H9 (cell line): ENCODE data around the gene KRTAP4-1. TPM values are rescaled to one million over a fixed set of nuclear protein-coding genes. Genes with fewer than 3 reads are reported as not detected.

Experiments used
- DNase-seq: peaks from one replicate; pipeline ENCODE4 v3.0.0-alpha.2; 2017
- H2AFZ ChIP-seq: one replicate; pipeline ENCODE4 v1.6.1; 2013; ENCODE audit warnings: mild to moderate bottlenecking, low read length, control low read depth, moderate library complexity
- H2AK5ac ChIP-seq: 2 replicates; pipeline ENCODE4 v1.6.1; 2013; ENCODE audit warnings: low read length, control low read depth, mixed read lengths; ENCODE audit not compliant: insufficient read length
- H2BK120ac ChIP-seq: one replicate; pipeline ENCODE4 v1.6.1; 2013; ENCODE audit warnings: low read depth, mild to moderate bottlenecking, low read length, control low read depth, inconsistent platforms; ENCODE audit not compliant: poor library complexity, severe bottlenecking
- H2BK12ac ChIP-seq: 2 replicates; pipeline ENCODE4 v1.6.1; 2013; ENCODE audit warnings: low read length, control low read depth, mixed read lengths, low read depth; ENCODE audit not compliant: insufficient read length
- H2BK15ac ChIP-seq: 2 replicates; pipeline ENCODE4 v1.6.1; 2013; ENCODE audit warnings: low read depth, low read length, control low read depth
- H2BK20ac ChIP-seq: one replicate; pipeline ENCODE4 v1.6.1; 2013; ENCODE audit warnings: low read depth, mild to moderate bottlenecking, low read length, control low read depth, inconsistent platforms; ENCODE audit not compliant: poor library complexity, severe bottlenecking
- H2BK5ac ChIP-seq: 2 replicates; pipeline ENCODE4 v1.6.1; 2013; ENCODE audit warnings: low read length, control low read depth, mixed read lengths; ENCODE audit not compliant: insufficient read length
- H3K14ac ChIP-seq: 2 replicates; pipeline ENCODE4 v1.6.1; 2013; ENCODE audit warnings: low read length, control low read depth; ENCODE audit not compliant: insufficient read depth
- H3K18ac ChIP-seq: 2 replicates; pipeline ENCODE4 v1.6.1; 2013; ENCODE audit warnings: low read depth, mild to moderate bottlenecking, mixed read lengths, low read length, control low read depth; ENCODE audit not compliant: insufficient read length
- H3K23ac ChIP-seq: 2 replicates; pipeline ENCODE4 v1.6.1; 2013; ENCODE audit warnings: low read length, control low read depth, mixed read lengths, low read depth; ENCODE audit not compliant: insufficient read length
- H3K23me2 ChIP-seq: 2 replicates; pipeline ENCODE4 v1.6.1; 2013; ENCODE audit warnings: low read depth, mild to moderate bottlenecking, mixed read lengths, low read length, control low read depth; ENCODE audit not compliant: insufficient read length, poor library complexity, severe bottlenecking
- H3K27ac ChIP-seq: 2 replicates; pipeline ENCODE4 v1.5.1; 2013; ENCODE audit warnings: low read length, control low read depth, mixed read lengths, low read depth; ENCODE audit not compliant: insufficient read length
- H3K27me3 ChIP-seq: 2 replicates; pipeline ENCODE4 v1.6.1; 2013; ENCODE audit warnings: low read length, control low read depth, inconsistent platforms; ENCODE audit not compliant: insufficient read depth
- H3K4ac ChIP-seq: 2 replicates; pipeline ENCODE4 v1.6.1; 2013; ENCODE audit warnings: low read depth, mild to moderate bottlenecking, control low read depth, inconsistent platforms, low read length, moderate library complexity
- H3K4me1 ChIP-seq: 2 replicates; pipeline ENCODE4 v1.6.1; 2013; ENCODE audit warnings: low read length, control low read depth, inconsistent platforms; ENCODE audit not compliant: insufficient read depth
- H3K4me2 ChIP-seq: 2 replicates; pipeline ENCODE4 v1.6.1; 2013; ENCODE audit warnings: low read length, control low read depth, mixed read lengths; ENCODE audit not compliant: insufficient read length, insufficient read depth
- H3K56ac ChIP-seq: 2 replicates; pipeline ENCODE4 v1.6.1; 2013; ENCODE audit warnings: low read depth, mild to moderate bottlenecking, mixed read lengths, low read length, control low read depth; ENCODE audit not compliant: insufficient read length
- H3K79me1 ChIP-seq: 2 replicates; pipeline ENCODE4 v1.6.1; 2013; ENCODE audit warnings: low read depth, mild to moderate bottlenecking, moderate library complexity, low read length, control low read depth, inconsistent platforms; ENCODE audit not compliant: insufficient read depth, poor library complexity, severe bottlenecking
- H3K79me2 ChIP-seq: 2 replicates; pipeline ENCODE4 v1.6.1; 2013; ENCODE audit warnings: low read length, control low read depth, inconsistent platforms; ENCODE audit not compliant: insufficient read depth
- H3K9ac ChIP-seq: 2 replicates; pipeline ENCODE4 v1.6.1; 2013; ENCODE audit warnings: low read length, control low read depth, mixed read lengths; ENCODE audit not compliant: insufficient read length; ENCODE audit errors: extremely low read depth
- H3K9me3 ChIP-seq: one replicate; pipeline ENCODE4 v1.6.1; 2013; ENCODE audit warnings: low read depth, low read length, inconsistent platforms; ENCODE audit not compliant: control insufficient read depth
- H3T11ph ChIP-seq: one replicate; pipeline ENCODE4 v1.6.1; 2013; ENCODE audit warnings: mild to moderate bottlenecking, low read length, control low read depth, inconsistent platforms
- H4K20me1 ChIP-seq: one replicate; pipeline ENCODE4 v1.6.1; 2013; ENCODE audit not compliant: control insufficient read depth, insufficient read length, insufficient read depth
- H4K5ac ChIP-seq: 2 replicates; pipeline ENCODE4 v1.6.1; 2013; ENCODE audit warnings: low read depth, mild to moderate bottlenecking, mixed read lengths, low read length, control low read depth; ENCODE audit not compliant: insufficient read length
- H4K8ac ChIP-seq: replicated peaks from 2 replicates; pipeline ENCODE4 v1.6.1; 2013; ENCODE audit warnings: low read length, control low read depth, mixed read lengths, low read depth; ENCODE audit not compliant: insufficient read length
- H4K91ac ChIP-seq: 2 replicates; pipeline ENCODE4 v1.6.1; 2013; ENCODE audit warnings: low read depth, mild to moderate bottlenecking, moderate library complexity, mixed read lengths, low read length, control low read depth; ENCODE audit not compliant: insufficient read length
- H3K27ac Mint-ChIP-seq, 3 experiments: 2 replicates in 2 of 3; 3 replicates in 1 of 3; pipeline ENCODE4 v1.8.0; 2020 to 2021; ENCODE audit warnings: mixed read lengths in 3 of 3, mild to moderate bottlenecking in 1 of 3, moderate library complexity in 1 of 3
- H3K27me3 Mint-ChIP-seq: 2 replicates; pipeline ENCODE4 v1.8.0; 2021; ENCODE audit warnings: low read depth, mild to moderate bottlenecking, moderate library complexity, mixed read lengths
- H3K36me3 Mint-ChIP-seq, 3 experiments: 2 replicates in 2 of 3; 3 replicates in 1 of 3; pipeline ENCODE4 v1.8.0; 2020 to 2021; ENCODE audit warnings: low read depth in 3 of 3, mixed read lengths in 3 of 3; ENCODE audit not compliant: insufficient read depth in 1 of 3
- H3K4me1 Mint-ChIP-seq, 2 experiments: 2 replicates each; pipeline ENCODE4 v1.8.0; 2020; ENCODE audit warnings: mixed read lengths in 2 of 2
- H3K4me3 Mint-ChIP-seq, 2 experiments: 2 replicates in 1 of 2; 3 replicates in 1 of 2; pipeline ENCODE4 v1.8.0; 2020 to 2021; ENCODE audit warnings: mild to moderate bottlenecking in 2 of 2, mixed read lengths in 2 of 2, moderate library complexity in 1 of 2
- H3K9me3 Mint-ChIP-seq, 2 experiments: 2 replicates in 1 of 2; 3 replicates in 1 of 2; pipeline ENCODE4 v1.8.0; 2020; ENCODE audit warnings: mild to moderate bottlenecking in 2 of 2, mixed read lengths in 2 of 2, moderate library complexity in 1 of 2
- WGBS: extraction: QIAGEN DNeasy Blood & Tissue Kit; methylation state at CpG from one replicate; pipeline ENCODE4 v1.1.7; 2013; ENCODE audit warnings: missing lambda C conversion rate, low lambda C conversion rate, mixed read lengths; ENCODE audit not compliant: insufficient read length; ENCODE audit errors: extremely low coverage; 5-methylcytosine and 5-hydroxymethylcytosine counted together
- total RNA-seq: library from RNA; stranded (reverse); gene quantifications from 2 replicates; pipeline ENCODE4 v1.2.1, GENCODE V29; 2021
- TF ChIP-seq, protein P1 (sequence below): fragments of 200-600 bp; sonication (generic); conservative IDR thresholded peaks from 3 replicates; pipeline ENCODE4 v1.8.0; 2021; ENCODE audit warnings: antibody characterized with exemption, mild to moderate bottlenecking

Gene KRTAP4-1
- total RNA-seq, 1 experiment from 2014 or later, result not detected

DNA sequence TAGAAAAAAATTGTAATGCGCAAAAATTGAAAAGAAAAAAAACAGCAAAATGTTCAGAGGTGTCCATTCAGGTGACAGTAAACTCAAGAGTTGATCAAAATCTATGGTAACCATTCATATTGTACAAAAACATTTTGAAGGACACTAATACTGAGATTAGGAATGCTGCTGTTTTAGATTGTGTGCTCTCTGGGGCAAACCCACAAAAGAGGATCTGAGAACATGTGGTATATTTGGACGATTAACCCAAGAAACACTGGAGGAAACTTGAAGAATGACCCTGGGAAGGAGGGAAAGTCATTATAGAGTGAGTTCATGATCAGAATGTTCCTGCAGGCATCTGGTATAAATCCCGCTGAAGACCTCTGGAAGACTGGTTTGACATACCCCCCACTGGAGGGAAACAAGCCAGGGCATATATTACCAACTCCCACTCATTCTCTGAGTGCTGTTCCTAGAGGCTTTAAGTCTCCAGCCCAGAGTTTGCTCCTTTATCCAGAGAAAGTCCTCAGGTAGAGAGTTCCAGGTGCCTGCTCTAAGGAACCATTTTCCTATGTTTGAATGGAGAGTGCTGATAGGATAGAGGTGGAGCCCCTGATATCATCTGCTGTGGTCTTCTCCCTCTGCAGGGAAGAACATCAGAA, 7.8 kb downstream of the KRTAP4-1 start:
- Histone ChIP-seq H3K4ac (no peak overlapping the region), H3T11ph (no peak overlapping the region), H3K9ac (no peak overlapping the region), H3K14ac (no peak overlapping the region), H3K23ac (no peak overlapping the region), H3K27ac (no peak overlapping the region), H3K79me1 (no peaks in the 10 kb centered on the region), H3K56ac (no peak overlapping the region), H3K9me3 (no peaks in the 10 kb centered on the region), H3K23me2 (no peaks in the 10 kb centered on the region), H3K4me1 (no peaks in the 10 kb centered on the region), H4K8ac (no peak overlapping the region), H4K91ac (no peak overlapping the region), H4K20me1 (no peaks in the 10 kb centered on the region), H2AFZ (no peak overlapping the region), H2BK15ac (no peak overlapping the region), H3K79me2 (no peaks in the 10 kb centered on the region), H2BK120ac (no peak overlapping the region), H3K4me2 (no peak overlapping the region), H3K18ac (no peak overlapping the region), H2AK5ac (no peak overlapping the region), H4K5ac (no peak overlapping the region), H3K27me3 (no peaks in the 10 kb centered on the region), H2BK12ac (no peak overlapping the region), H2BK5ac (no peak overlapping the region), H2BK20ac (no peak overlapping the region)
- no CpG with 5 or more reads among the region's 3 CpGs for WGBS
- no peaks in the 10 kb centered on the region; the same call in 1 of the 2 replicates for H3K27me3 Mint-ChIP-seq
- TF ChIP-seq, protein P1, sequence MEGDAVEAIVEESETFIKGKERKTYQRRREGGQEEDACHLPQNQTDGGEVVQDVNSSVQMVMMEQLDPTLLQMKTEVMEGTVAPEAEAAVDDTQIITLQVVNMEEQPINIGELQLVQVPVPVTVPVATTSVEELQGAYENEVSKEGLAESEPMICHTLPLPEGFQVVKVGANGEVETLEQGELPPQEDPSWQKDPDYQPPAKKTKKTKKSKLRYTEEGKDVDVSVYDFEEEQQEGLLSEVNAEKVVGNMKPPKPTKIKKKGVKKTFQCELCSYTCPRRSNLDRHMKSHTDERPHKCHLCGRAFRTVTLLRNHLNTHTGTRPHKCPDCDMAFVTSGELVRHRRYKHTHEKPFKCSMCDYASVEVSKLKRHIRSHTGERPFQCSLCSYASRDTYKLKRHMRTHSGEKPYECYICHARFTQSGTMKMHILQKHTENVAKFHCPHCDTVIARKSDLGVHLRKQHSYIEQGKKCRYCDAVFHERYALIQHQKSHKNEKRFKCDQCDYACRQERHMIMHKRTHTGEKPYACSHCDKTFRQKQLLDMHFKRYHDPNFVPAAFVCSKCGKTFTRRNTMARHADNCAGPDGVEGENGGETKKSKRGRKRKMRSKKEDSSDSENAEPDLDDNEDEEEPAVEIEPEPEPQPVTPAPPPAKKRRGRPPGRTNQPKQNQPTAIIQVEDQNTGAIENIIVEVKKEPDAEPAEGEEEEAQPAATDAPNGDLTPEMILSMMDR, result no peak
- no peak for DNase-seq
- no peaks in the 10 kb centered on the region; a peak in 2 of 5 replicates for H3K9me3 Mint-ChIP-seq
- H3K36me3 Mint-ChIP-seq, result no peaks in the 10 kb centered on the region
- no peak overlapping the region for H3K4me3 Mint-ChIP-seq
- no peak overlapping the region for H3K27ac Mint-ChIP-seq
- 0 out of 4 replicates have a peak, but pooled peaks cover 0 to 3% of the 10 kb centered on the region in 2 experiments for H3K4me1 Mint-ChIP-seq
